K562 (cell line): ENCODE measurements around the gene ITPR2. TPM values are rescaled to one million over a fixed set of nuclear protein-coding genes. Genes with fewer than 3 reads are reported as not detected.

Experiments
- ATF3 ChIP-seq, 2 experiments: fragments of 450-650 bp in 1 of 2; sonication (generic) in 1 of 2; formaldehyde crosslinking in 1 of 2; IDR thresholded peaks in 1 of 2; conservative IDR thresholded peaks in 1 of 2; 2 replicates each; pipeline versions ENCODE4 v1.6.1 to v1.8.1; 2016 to 2023; ENCODE audit warnings: mild to moderate bottlenecking in 2 of 2, moderate library complexity in 2 of 2, inconsistent platforms in 1 of 2, missing genetic modification reagents in 1 of 2
- BACH1 ChIP-seq: fragments of 200-800 bp; sonication (Bioruptor generic); IDR thresholded peaks from 2 replicates; pipeline ENCODE4 v1.6.1; 2016; ENCODE audit warnings: missing genetic modification characterization, missing compliant biosample characterization
- E4F1 ChIP-seq: fragments of 250-450 bp; sonication (Bioruptor Pico); IDR thresholded peaks from 2 replicates; pipeline ENCODE4 v1.5.0; 2021; ENCODE audit warnings: mild to moderate bottlenecking, borderline replicate concordance
- HINFP ChIP-seq: fragments of 450-650 bp; conservative IDR thresholded peaks from 2 replicates; pipeline ENCODE4 v1.6.1; 2016; ENCODE audit warnings: missing genetic modification characterization, low read depth, mild to moderate bottlenecking, control low read depth, missing compliant biosample characterization
- HNRNPUL1 ChIP-seq: fragments of 200-400 bp; formaldehyde crosslinking; IDR thresholded peaks from 2 replicates; pipeline ENCODE4 v1.6.1; 2017; ENCODE audit warnings: low read length
- POLR2H ChIP-seq: IDR thresholded peaks from 2 replicates; pipeline ENCODE4 v1.6.1; 2016; ENCODE audit warnings: missing genetic modification characterization, low read depth, mild to moderate bottlenecking, control low read depth, missing compliant biosample characterization, moderate library complexity
- ZNF592 ChIP-seq: fragments of 450-650 bp; IDR thresholded peaks from 2 replicates; pipeline ENCODE4 v1.6.1; 2017; ENCODE audit warnings: antibody characterized with exemption, mild to moderate bottlenecking
- polyA plus RNA-seq, 8 experiments: library from polyadenylated mRNA; depleted of rRNA in 4 of 8; stranded (reverse) in 5 of 8; unstranded in 3 of 8; fragments of >200 nt; fragmentation: Nextera tagmentation in 2 of 8; fragmentation: Illumina TruSeq in 1 of 8; extraction: Ambion mirVana in 2 of 8; extraction: Trizol in 1 of 8; gene quantifications; 2 replicates each; pipeline versions ENCODE4 v1.2.1 to v1.2.3, GENCODE V29; 2011 to 2014; ENCODE audit warnings: inconsistent platforms in 1 of 8, missing spikeins in 1 of 8
- total RNA-seq, 7 experiments: library from RNA; depleted of rRNA in 6 of 7; stranded (reverse); fragments of >200 nt in 6 of 7; fragmentation: Illumina TruSeq in 2 of 7; extraction: Trizol in 2 of 7; gene quantifications; 2 replicates each; pipeline versions ENCODE4 v1.2.1 to v1.2.3, GENCODE V29; 2011 to 2021; ENCODE audit warnings: low replicate concordance in 1 of 7
- TF ChIP-seq, protein P1 (sequence below), 2 experiments: IDR thresholded peaks in 1 of 2; conservative IDR thresholded peaks in 1 of 2; 2 replicates each; pipeline ENCODE4 v1.6.1; 2016; ENCODE audit warnings: low read depth in 2 of 2, mild to moderate bottlenecking in 1 of 2, missing compliant biosample characterization in 1 of 2, missing genetic modification characterization in 1 of 2, moderate library complexity in 1 of 2
- TF ChIP-seq, protein P2 (sequence below): fragments of 250-450 bp; sonication (Bioruptor Pico); IDR thresholded peaks from 2 replicates; pipeline ENCODE4 v1.4.0; 2020; ENCODE audit warnings: borderline replicate concordance

The ITPR2 gene
- total and polyA plus RNA-seq, 9 of the 15 experiments (the other 6 are each of a cell fraction or from before 2014, with no cell fraction given) = 0.21 to 3.3 (median 0.95) TPM

- no peak for TF ChIP-seq ZNF592
- TF ChIP-seq HNRNPUL1 = no peak
- TF ChIP-seq E4F1 (CRISPR knock-in tag) = no peak
- TF ChIP-seq BACH1 (tag) = no peak
- TF ChIP-seq POLR2H (tag) = no peak
- peak; percentile 95 for TF ChIP-seq ATF3 (IDR thresholded peaks at IDR 0.05)
- no peak for TF ChIP-seq ATF3 (CRISPR knock-in tag; conservative IDR thresholded peaks at IDR 0.05)
- TF ChIP-seq, protein P1, sequence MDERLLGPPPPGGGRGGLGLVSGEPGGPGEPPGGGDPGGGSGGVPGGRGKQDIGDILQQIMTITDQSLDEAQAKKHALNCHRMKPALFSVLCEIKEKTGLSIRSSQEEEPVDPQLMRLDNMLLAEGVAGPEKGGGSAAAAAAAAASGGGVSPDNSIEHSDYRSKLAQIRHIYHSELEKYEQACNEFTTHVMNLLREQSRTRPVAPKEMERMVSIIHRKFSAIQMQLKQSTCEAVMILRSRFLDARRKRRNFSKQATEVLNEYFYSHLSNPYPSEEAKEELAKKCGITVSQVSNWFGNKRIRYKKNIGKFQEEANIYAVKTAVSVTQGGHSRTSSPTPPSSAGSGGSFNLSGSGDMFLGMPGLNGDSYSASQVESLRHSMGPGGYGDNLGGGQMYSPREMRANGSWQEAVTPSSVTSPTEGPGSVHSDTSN (CRISPR knock-in tag; IDR thresholded peaks at IDR 0.05; ENCODE audit: low read depth) = no peak
- TF ChIP-seq, protein P1 (tag; conservative IDR thresholded peaks at IDR 0.05; ENCODE audit: low read depth) = 0 out of 2 replicates have a peak, but pooled peaks have one; percentile 20
- TF ChIP-seq, protein P2, sequence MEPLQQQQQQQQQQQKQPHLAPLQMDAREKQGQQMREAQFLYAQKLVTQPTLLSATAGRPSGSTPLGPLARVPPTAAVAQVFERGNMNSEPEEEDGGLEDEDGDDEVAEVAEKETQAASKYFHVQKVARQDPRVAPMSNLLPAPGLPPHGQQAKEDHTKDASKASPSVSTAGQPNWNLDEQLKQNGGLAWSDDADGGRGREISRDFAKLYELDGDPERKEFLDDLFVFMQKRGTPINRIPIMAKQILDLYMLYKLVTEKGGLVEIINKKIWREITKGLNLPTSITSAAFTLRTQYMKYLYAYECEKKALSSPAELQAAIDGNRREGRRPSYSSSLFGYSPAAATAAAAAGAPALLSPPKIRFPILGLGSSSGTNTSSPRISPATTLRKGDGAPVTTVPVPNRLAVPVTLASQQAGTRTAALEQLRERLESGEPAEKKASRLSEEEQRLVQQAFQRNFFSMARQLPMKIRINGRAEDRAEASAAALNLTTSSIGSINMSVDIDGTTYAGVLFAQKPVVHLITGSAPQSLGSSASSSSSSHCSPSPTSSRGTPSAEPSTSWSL = no peak
- no peak for TF ChIP-seq HINFP (tag)
These were observed 19.2 kb downstream of the ITPR2 start (continued) for GRCh38 chr12:26813812-26814211.
